Colonic mucosa (tissue), 4 donors: Measurements from ENCODE around the gene PTK7. TPM values are rescaled to one million over a fixed set of nuclear protein-coding genes. Genes with fewer than 3 reads are reported as not detected.

Experiments
- DNase-seq: peaks from one replicate; pipeline ENCODE4 v3.0.0-alpha.2; 2020
- H3K27ac ChIP-seq: fragments of 200-600 bp; one replicate; pipeline ENCODE4 v1.8.0; 2021
- H3K27me3 ChIP-seq: fragments of 200-600 bp; one replicate; pipeline ENCODE4 v1.8.0; 2021
- H3K36me3 ChIP-seq: fragments of 200-600 bp; one replicate; pipeline ENCODE4 v1.8.0; 2021
- H3K4me1 ChIP-seq: fragments of 200-600 bp; one replicate; pipeline ENCODE4 v1.8.0; 2021; ENCODE audit warnings: mild to moderate bottlenecking
- H3K4me3 ChIP-seq: fragments of 200-600 bp; one replicate; pipeline ENCODE4 v1.8.0; 2021
- H3K9ac ChIP-seq, 2 donors: one replicate each; pipeline ENCODE4 v1.7.0; 2013; ENCODE audit warnings: control low read depth in 2 of 2, low read depth in 2 of 2, low read length in 2 of 2
- H3K9me3 ChIP-seq: fragments of 200-600 bp; one replicate; pipeline ENCODE4 v1.8.0; 2021
- CTCF ChIP-seq: fragments of 200-600 bp; IDR thresholded peaks from one replicate; pipeline ENCODE4 v1.8.0; 2022; ENCODE audit warnings: antibody characterized with exemption, mild to moderate bottlenecking
- intact Hi-C: fragments of 100-400 bp; cut with DNase I; formaldehyde crosslinking; loops from one replicate; pipeline ENCODE4 v1.14.1; 2022
- total RNA-seq, 2 donors: library from RNA; stranded (reverse); fragmentation: NEBNext Ultra II Directional in 1 of 2; extraction: Animal tissue kit (Norgen Biotek cat#: 25700) in 1 of 2; gene quantifications; one replicate each; pipeline ENCODE4 v1.2.1, GENCODE V29; 2021
- donor health status: healthy.
- donor health status: DM: no; HTN: no; CAD: no.
- donor health status: DM: no; HTN: no; CAD: no.

The PTK7 gene
- total RNA-seq, 2 donors from 2014 or later = 15.1 to 15.9 TPM

- Histone ChIP-seq H3K4me1 (no peaks in the 10 kb centered on the region), H3K27ac (no peak overlapping the region), H3K9ac (no peak overlapping the region), H3K4me3 (no peak overlapping the region), H3K9me3 (no peaks in the 10 kb centered on the region), H3K27me3 (no peaks in the 10 kb centered on the region), H3K36me3 (no peaks in the 10 kb centered on the region)
- no peak for TF ChIP-seq CTCF
- intact Hi-C loops = no loop called here
- DNase-seq = no peak
Observed at GRCh38 chr6:43187821-43188220, 111.7 kb downstream of the PTK7 start.

GRCh38 chr6:43188426-43188825 lies 112.3 kb downstream of the PTK7 start:
- no peaks in the 10 kb centered on the region for H3K36me3 ChIP-seq
- no peaks in the 10 kb centered on the region for H3K9me3 ChIP-seq
- TF ChIP-seq CTCF = no peak
- H3K27me3 ChIP-seq = no peaks in the 10 kb centered on the region
- no peak overlapping the region for H3K4me3 ChIP-seq
- H3K9ac ChIP-seq = no peak overlapping the region
- intact Hi-C loops = no loop called here
- H3K27ac ChIP-seq = no peak overlapping the region
- DNase-seq = no peak
- no peaks in the 10 kb centered on the region for H3K4me1 ChIP-seq

- no peak overlapping the region for H3K27ac ChIP-seq
- no peaks in the 10 kb centered on the region for H3K27me3 ChIP-seq
- no peak for TF ChIP-seq CTCF
- no peaks in the 10 kb centered on the region for H3K4me1 ChIP-seq
- no peaks in the 10 kb centered on the region for H3K36me3 ChIP-seq
- H3K9me3 ChIP-seq = no peaks in the 10 kb centered on the region
- intact Hi-C loops = no loop called here
- no peak overlapping the region for H3K4me3 ChIP-seq
- DNase-seq = no peak
- no peak overlapping the region for H3K9ac ChIP-seq
Observed at GRCh38 chr6:43189776-43190304, 113.7 kb downstream of the PTK7 start.

DNA sequence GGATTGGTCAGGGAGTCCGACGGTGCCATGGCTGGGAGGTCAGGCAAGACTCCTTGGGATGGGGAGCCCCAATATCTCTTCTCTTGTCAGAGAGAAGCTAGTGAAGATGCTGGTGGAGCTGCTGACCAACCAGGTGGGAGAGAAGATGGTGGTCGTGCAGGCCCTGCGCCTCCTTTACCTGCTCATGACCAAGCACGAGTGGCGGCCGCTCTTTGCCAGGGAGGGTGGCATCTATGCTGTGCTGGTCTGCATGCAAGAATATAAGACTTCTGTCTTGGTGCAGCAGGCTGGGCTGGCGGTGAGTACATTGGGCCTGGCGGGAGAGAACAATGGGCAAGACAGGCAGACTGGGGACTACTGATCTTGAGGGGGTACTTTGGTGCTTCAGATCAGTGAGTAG lies 116.8 kb downstream of the PTK7 start:
- no peaks in the 10 kb centered on the region for H3K36me3 ChIP-seq
- no peak overlapping the region for H3K4me3 ChIP-seq
- DNase-seq = no peak
- H3K9me3 ChIP-seq = no peaks in the 10 kb centered on the region
- H3K27me3 ChIP-seq = no peaks in the 10 kb centered on the region
- H3K4me1 ChIP-seq = no peaks in the 10 kb centered on the region
- no peak overlapping the region for H3K9ac ChIP-seq
- H3K27ac ChIP-seq = no peak overlapping the region
- intact Hi-C loops = no loop called here
- no peak for TF ChIP-seq CTCF

DNA sequence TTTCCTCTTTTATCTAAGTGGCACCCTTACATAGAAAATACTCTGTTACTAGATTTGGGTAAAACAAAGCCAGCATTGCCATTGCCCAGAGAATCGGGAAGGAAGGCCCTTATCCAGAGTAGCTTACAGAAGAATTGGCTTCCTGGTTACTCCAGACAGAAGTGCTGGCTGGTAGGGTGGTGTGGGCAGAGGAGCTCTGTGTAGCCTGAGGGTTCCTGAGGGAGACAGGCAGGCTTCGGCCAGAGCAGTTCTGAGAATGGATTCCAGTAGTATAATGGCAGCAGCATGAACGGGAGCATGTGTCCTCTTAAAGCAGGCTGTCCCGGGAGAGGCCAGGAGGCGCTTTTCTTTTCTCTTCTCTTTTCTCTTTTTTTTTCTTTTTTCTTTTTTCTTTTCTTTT lies 117.8 kb downstream of the PTK7 start:
- no peaks in the 10 kb centered on the region for H3K4me1 ChIP-seq
- intact Hi-C loops = no loop called here
- H3K4me3 ChIP-seq = no peak overlapping the region
- H3K9me3 ChIP-seq = no peaks in the 10 kb centered on the region
- TF ChIP-seq CTCF = no peak
- DNase-seq = no peak
- no peaks in the 10 kb centered on the region for H3K36me3 ChIP-seq
- no peak overlapping the region for H3K27ac ChIP-seq
- no peaks in the 10 kb centered on the region for H3K27me3 ChIP-seq
- H3K9ac ChIP-seq = no peak overlapping the region
